PC-9 (cell line): Measurements from ENCODE around the gene KCNIP1.

Source experiments
- EZH2 ChIP-seq: fragments of 200-600 bp; sonication (generic); IDR thresholded peaks from 2 replicates; pipeline ENCODE4 v1.8.0; 2017; ENCODE audit warnings: antibody characterized with exemption, low read depth
- TF ChIP-seq, protein P1 (sequence below): fragments of 200-600 bp; sonication (generic); conservative IDR thresholded peaks from 2 replicates; pipeline ENCODE4 v1.6.1; 2017; ENCODE audit warnings: mixed run types, antibody characterized with exemption, mild to moderate bottlenecking, moderate library complexity

DNA sequence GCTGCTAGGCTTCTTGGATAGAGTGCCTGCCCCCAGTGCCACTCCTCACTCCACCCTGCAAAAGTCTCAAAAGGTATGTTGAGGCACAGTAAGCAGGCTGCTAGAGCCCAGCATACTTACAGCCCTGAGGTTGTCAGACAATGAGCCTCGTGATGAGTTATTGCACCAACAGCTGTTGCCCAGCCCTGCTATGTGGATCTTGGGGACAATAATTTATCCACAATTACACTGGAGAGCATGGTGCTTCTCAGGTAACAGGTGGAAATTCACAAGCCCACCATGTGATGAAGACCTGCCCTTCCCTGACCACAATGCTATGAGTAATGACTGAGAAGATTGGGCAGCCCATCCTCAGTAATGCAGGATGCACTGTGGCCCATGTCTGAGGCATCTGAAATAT, 36.5 kb downstream of the KCNIP1 start:
- TF ChIP-seq, protein P1, sequence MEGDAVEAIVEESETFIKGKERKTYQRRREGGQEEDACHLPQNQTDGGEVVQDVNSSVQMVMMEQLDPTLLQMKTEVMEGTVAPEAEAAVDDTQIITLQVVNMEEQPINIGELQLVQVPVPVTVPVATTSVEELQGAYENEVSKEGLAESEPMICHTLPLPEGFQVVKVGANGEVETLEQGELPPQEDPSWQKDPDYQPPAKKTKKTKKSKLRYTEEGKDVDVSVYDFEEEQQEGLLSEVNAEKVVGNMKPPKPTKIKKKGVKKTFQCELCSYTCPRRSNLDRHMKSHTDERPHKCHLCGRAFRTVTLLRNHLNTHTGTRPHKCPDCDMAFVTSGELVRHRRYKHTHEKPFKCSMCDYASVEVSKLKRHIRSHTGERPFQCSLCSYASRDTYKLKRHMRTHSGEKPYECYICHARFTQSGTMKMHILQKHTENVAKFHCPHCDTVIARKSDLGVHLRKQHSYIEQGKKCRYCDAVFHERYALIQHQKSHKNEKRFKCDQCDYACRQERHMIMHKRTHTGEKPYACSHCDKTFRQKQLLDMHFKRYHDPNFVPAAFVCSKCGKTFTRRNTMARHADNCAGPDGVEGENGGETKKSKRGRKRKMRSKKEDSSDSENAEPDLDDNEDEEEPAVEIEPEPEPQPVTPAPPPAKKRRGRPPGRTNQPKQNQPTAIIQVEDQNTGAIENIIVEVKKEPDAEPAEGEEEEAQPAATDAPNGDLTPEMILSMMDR = no peak
- TF ChIP-seq EZH2 = no peak
